GM12878 (cell line): Measurements from ENCODE around the gene VPS8. TPM values are rescaled to one million over a fixed set of nuclear protein-coding genes. Genes with fewer than 3 reads are reported as not detected.

Experiments used
- ATAC-seq: fragments of 200-7000 bp; cut with Tn5 transposase; 3 replicates; pipeline ENCODE4 v1.9.1; 2020; ENCODE audit warnings: mild to moderate bottlenecking, moderate library complexity
- BruUV-seq: library from RNA; stranded (reverse); fragments of 400-500 nt; replicated peaks from 2 replicates; lab custom pipeline; 2021; lab: Mats Ljungman, UMichigan
- CTCF ChIA-PET: fragments of 300-600 bp; sonication (Branson Sonifier 250); formaldehyde crosslinking; extraction: SDS; loops from one replicate; lab custom pipeline; 2021; ENCODE audit warnings: inconsistent platforms; lab: Yijun Ruan, JAX
- POLR2A ChIA-PET: fragments of 350-600 bp; formaldehyde crosslinking; extraction: SDS; loops from one replicate; lab custom pipeline; 2021; ENCODE audit warnings: inconsistent platforms; lab: Charles Lee
- RAD21 ChIA-PET: fragments of 300-600 bp; sonication (Branson Sonifier 250); formaldehyde crosslinking; loops from one replicate; lab custom pipeline; 2023; ENCODE audit warnings: antibody characterized with exemption; ENCODE audit not compliant: unreplicated experiment; lab: Charles Lee
- SMC1A ChIA-PET: fragments of 300-600 bp; sonication (Branson Sonifier 250); formaldehyde crosslinking; loops from one replicate; lab custom pipeline; 2023; ENCODE audit not compliant: unreplicated experiment, uncharacterized antibody; lab: Charles Lee
- DNase-seq: peaks from one replicate; pipeline ENCODE4 v3.0.0-alpha.2; 2011; ENCODE audit warnings: low read depth, low spot score
- FAIRE-seq: peaks from 3 replicates; lab custom pipeline; 2011; peaks lifted over from hg19 to GRCh38; lab: Jason Lieb, UNC
- H2AFZ ChIP-seq: 2 replicates; pipeline ENCODE4 v1.6.0; 2011; ENCODE audit warnings: low read depth, low read length, control low read depth; ENCODE audit not compliant: control insufficient read depth
- H3K27ac ChIP-seq: 2 replicates; pipeline ENCODE4 v1.5.1; 2011; ENCODE audit warnings: control low read depth; ENCODE audit not compliant: control insufficient read depth, insufficient read depth
- H3K27me3 ChIP-seq, 2 experiments: replicated peaks in 1 of 2; 2 replicates each; pipeline versions ENCODE4 v1.6.0 to v1.6.1; 2011; ENCODE audit warnings: low read length in 1 of 2; ENCODE audit not compliant: control insufficient read depth in 2 of 2, insufficient read depth in 2 of 2
- H3K36me3 ChIP-seq, 2 experiments: 2 replicates each; pipeline ENCODE4 v1.5.1; 2011; ENCODE audit warnings: low read length in 1 of 2; ENCODE audit not compliant: control insufficient read depth in 2 of 2, insufficient read depth in 2 of 2
- H3K4me1 ChIP-seq: 2 replicates; pipeline ENCODE4 v1.6.1; 2011; ENCODE audit warnings: mild to moderate bottlenecking, low read length, moderate library complexity, mixed read lengths; ENCODE audit not compliant: control insufficient read depth, insufficient read depth
- H3K4me2 ChIP-seq: 2 replicates; pipeline ENCODE4 v1.6.0; 2011; ENCODE audit warnings: control low read depth; ENCODE audit not compliant: control insufficient read depth, insufficient read depth
- H3K4me3 ChIP-seq: fragments of 200-600 bp; sonication (generic); 2 replicates; pipeline ENCODE4 v1.5.1; 2016
- H3K79me2 ChIP-seq: 2 replicates; pipeline ENCODE4 v1.6.0; 2011; ENCODE audit warnings: low read length; ENCODE audit not compliant: control insufficient read depth, insufficient read depth
- H3K9ac ChIP-seq: 2 replicates; pipeline ENCODE4 v1.8.0; 2011; ENCODE audit warnings: low read length, control low read depth, mixed read lengths; ENCODE audit not compliant: control insufficient read depth, insufficient read depth
- H3K9me3 ChIP-seq: replicated peaks from 3 replicates; pipeline ENCODE4 v1.5.1; 2011; ENCODE audit warnings: mild to moderate bottlenecking, low read length; ENCODE audit not compliant: control insufficient read depth, insufficient read depth
- H4K20me1 ChIP-seq: 2 replicates; pipeline ENCODE4 v1.6.0; 2011; ENCODE audit not compliant: control insufficient read depth, insufficient read depth
- ASH2L ChIP-seq: fragments of 300-600, 200-600 bp; sonication (generic); IDR thresholded peaks from 2 replicates; pipeline ENCODE4 v1.6.1; 2017; ENCODE audit warnings: low read depth, mild to moderate bottlenecking, borderline replicate concordance
- CHD2 ChIP-seq: IDR thresholded peaks from 2 replicates; pipeline ENCODE4 v1.6.1; 2011; ENCODE audit warnings: low read depth, low read length, improper control_type of control experiment, borderline replicate concordance
- CHD4 ChIP-seq: fragments of 200-600 bp; sonication (generic); IDR thresholded peaks from 2 replicates; pipeline ENCODE4 v1.6.1; 2016; ENCODE audit warnings: mild to moderate bottlenecking
- EP300 ChIP-seq, 2 experiments: fragments of 150-350 bp in 1 of 2; IDR thresholded peaks; 2 replicates each; pipeline ENCODE4 v1.6.1; 2011 to 2012; ENCODE audit warnings: low read depth in 2 of 2, low read length in 2 of 2, borderline replicate concordance in 1 of 2, improper control_type of control experiment in 1 of 2, inconsistent platforms in 1 of 2; ENCODE audit not compliant: control insufficient read depth in 1 of 2
- GATAD2B ChIP-seq: fragments of 450-650 bp; conservative IDR thresholded peaks from 2 replicates; pipeline ENCODE4 v1.6.1; 2017; ENCODE audit warnings: low read depth, mild to moderate bottlenecking, moderate library complexity
- JUND ChIP-seq: IDR thresholded peaks from 2 replicates; pipeline ENCODE4 v1.6.1; 2012; ENCODE audit warnings: low read depth, mild to moderate bottlenecking, low read length, improper control_type of control experiment, moderate library complexity
- RAD21 ChIP-seq: IDR thresholded peaks from 2 replicates; pipeline ENCODE4 v1.6.1; 2011; ENCODE audit warnings: mild to moderate bottlenecking, low read depth, low read length, moderate library complexity; ENCODE audit not compliant: insufficient read depth
- SIN3A ChIP-seq: IDR thresholded peaks from 2 replicates; pipeline ENCODE4 v1.6.1; 2012; ENCODE audit warnings: low read depth, low read length, improper control_type of control experiment
- SMC3 ChIP-seq: IDR thresholded peaks from 2 replicates; pipeline ENCODE4 v1.6.1; 2011; ENCODE audit warnings: low read length, improper control_type of control experiment, borderline replicate concordance
- SP1 ChIP-seq: IDR thresholded peaks from one replicate; pipeline ENCODE4 v1.6.1; 2011; ENCODE audit warnings: low read depth, low read length
- YBX1 ChIP-seq: fragments of 450-650 bp; IDR thresholded peaks from 2 replicates; pipeline ENCODE4 v1.6.1; 2016; ENCODE audit warnings: antibody characterized with exemption
- WGBS: methylation state at CpG from one replicate; pipeline ENCODE4 v1.1.6; 2016; ENCODE audit warnings: low lambda C conversion rate; ENCODE audit not compliant: insufficient replicate concordance, insufficient coverage; ENCODE audit errors: missing lambda C conversion rate; 5-methylcytosine and 5-hydroxymethylcytosine counted together
- in situ Hi-C: fragments of 300-500 bp; cut with MboI; formaldehyde crosslinking; loops from 9 replicates; pipeline ENCODE4 v1.14.3; 2018; ENCODE audit warnings: mixed read lengths
- intact Hi-C: fragments of 100-400 bp; cut with micrococcal nuclease; formaldehyde crosslinking; loops from one replicate; pipeline ENCODE4 v1.14.2; 2022; ENCODE audit not compliant: unreplicated experiment
- polyA plus RNA-seq, 11 experiments: library from polyadenylated mRNA; depleted of rRNA in 4 of 11; unstranded in 6 of 11; stranded (reverse) in 5 of 11; fragments of >200 nt; fragmentation: Nextera tagmentation in 4 of 11; fragmentation: Illumina TruSeq in 1 of 11; extraction: Ambion mirVana in 4 of 11; extraction: Trizol in 1 of 11; gene quantifications; 1 replicate in 1 of 11; 2 replicates in 10 of 11; pipeline versions ENCODE4 v1.2.1 to v1.2.3, GENCODE V29; 2011 to 2016; ENCODE audit warnings: inconsistent platforms in 2 of 11, missing spikeins in 2 of 11, low read depth in 1 of 11
- total RNA-seq, 4 experiments: library from RNA; depleted of rRNA in 3 of 4; stranded (reverse); fragments of >200 nt in 3 of 4; fragmentation: Illumina TruSeq in 1 of 4; extraction: Trizol in 1 of 4; gene quantifications; 2 replicates each; pipeline versions ENCODE4 v1.2.1 to v1.2.3, GENCODE V29; 2013 to 2021
- TF ChIP-seq, protein P1 (sequence below), 3 experiments: IDR thresholded peaks in 2 of 3; conservative IDR thresholded peaks in 1 of 3; 2 replicates each; pipeline ENCODE4 v1.5.1; 2011; ENCODE audit warnings: low read depth in 3 of 3, low read length in 3 of 3, mild to moderate bottlenecking in 3 of 3, control low read depth in 2 of 3, moderate library complexity in 2 of 3, inconsistent platforms in 1 of 3, mixed read lengths in 1 of 3; ENCODE audit not compliant: control insufficient read depth in 2 of 3, insufficient read depth in 1 of 3; ENCODE audit errors: extremely low read depth in 1 of 3
- TF ChIP-seq, protein P2 (sequence below): IDR thresholded peaks from 2 replicates; pipeline ENCODE4 v1.6.1; 2012; ENCODE audit warnings: low read depth, low read length, improper control_type of control experiment
- TF ChIP-seq, protein P3 (sequence below): IDR thresholded peaks from 2 replicates; pipeline ENCODE4 v1.6.1; 2012; ENCODE audit warnings: improper control_type of control experiment, low read depth, low read length; ENCODE audit not compliant: insufficient replicate concordance

VPS8 gene
- total and polyA plus RNA-seq, 10 of the 15 experiments (the other 5 are each of a cell fraction or from before 2014, with no cell fraction given): 8.9 to 34.7 (median 20.9) TPM

DNA sequence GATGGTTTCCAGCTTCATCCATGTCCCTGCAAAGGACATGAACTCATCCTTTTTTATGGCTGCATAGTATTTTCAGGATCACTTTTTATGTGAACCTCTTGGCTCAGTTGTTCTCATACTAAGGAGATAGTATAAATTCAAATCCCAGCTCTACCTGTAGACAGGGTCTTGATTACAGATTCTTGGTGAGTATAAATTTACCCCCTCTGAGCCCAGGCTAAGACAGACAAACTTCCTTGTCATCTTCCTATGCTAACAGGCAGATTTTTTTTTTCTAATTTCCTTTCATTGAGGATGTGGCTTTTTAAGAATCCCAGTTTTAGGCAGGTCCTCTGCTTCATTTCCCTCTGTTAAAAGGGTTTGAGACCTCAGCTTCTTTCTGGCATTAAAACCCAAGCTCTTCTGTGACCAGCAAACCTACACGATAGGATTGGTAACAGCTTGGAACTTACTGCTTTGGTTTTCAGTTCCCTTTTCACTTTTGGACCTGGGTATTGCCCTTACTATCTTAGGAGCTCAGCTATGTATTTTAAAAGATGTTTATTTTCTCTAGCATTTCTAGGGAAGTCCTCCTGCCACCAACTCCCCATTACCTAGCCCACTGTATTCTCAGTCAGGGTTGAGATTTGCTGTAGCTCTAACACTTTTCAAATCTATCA lies 72.5 kb downstream of the VPS8 start:
- Histone ChIP-seq H3K79me2 (no peaks in the 10 kb centered on the region), H3K4me3 (no peak overlapping the region), H2AFZ (no peak overlapping the region), H3K4me2 (peak overlapping the region; percentile 30; the same call in 1 of the 2 replicates), H3K36me3 (no peaks in the 10 kb centered on the region; a peak in 1 of 4 replicates), H3K9me3 (no peaks in the 10 kb centered on the region), H3K4me1 (peaks cover 9% of the 10 kb centered on the region), H3K27ac (peak overlapping the region; percentile 17; the same call in 1 of the 2 replicates), H3K27me3 (no peaks in the 10 kb centered on the region), H3K9ac (no peak overlapping the region), H4K20me1 (no peaks in the 10 kb centered on the region)
- FAIRE-seq (peak; percentile 82), ATAC-seq (peak; percentile 99), DNase-seq (peak; percentile 55)
- in situ Hi-C loops (no loop called here), intact Hi-C loops (no loop called here)
- ChIA-PET RAD21 (interaction anchor here (0.8 to 1.8 kb wide), 4 partner anchors 19 to 424 kb away, joined by 3 to 5 read pairs (median 4); no protein-coding TSS in a partner anchor), SMC1A (interaction anchor here (0.6 to 1.6 kb wide), 7 partner anchors 13 to 366 kb away, joined by 3 to 6 read pairs (median 3); no protein-coding TSS in a partner anchor), CTCF (interaction anchor here (0.7 to 1.9 kb wide), 10 partner anchors 9 to 423 kb away, joined by 3 to 8 read pairs (median 4); no protein-coding TSS in a partner anchor), POLR2A (no interaction called here)
- WGBS: 0% methylated on average over 1 of the region's 1 CpG
- BruUV-seq: no TSS peak
- TF ChIP-seq CHD4: no peak
- TF ChIP-seq, protein P1, sequence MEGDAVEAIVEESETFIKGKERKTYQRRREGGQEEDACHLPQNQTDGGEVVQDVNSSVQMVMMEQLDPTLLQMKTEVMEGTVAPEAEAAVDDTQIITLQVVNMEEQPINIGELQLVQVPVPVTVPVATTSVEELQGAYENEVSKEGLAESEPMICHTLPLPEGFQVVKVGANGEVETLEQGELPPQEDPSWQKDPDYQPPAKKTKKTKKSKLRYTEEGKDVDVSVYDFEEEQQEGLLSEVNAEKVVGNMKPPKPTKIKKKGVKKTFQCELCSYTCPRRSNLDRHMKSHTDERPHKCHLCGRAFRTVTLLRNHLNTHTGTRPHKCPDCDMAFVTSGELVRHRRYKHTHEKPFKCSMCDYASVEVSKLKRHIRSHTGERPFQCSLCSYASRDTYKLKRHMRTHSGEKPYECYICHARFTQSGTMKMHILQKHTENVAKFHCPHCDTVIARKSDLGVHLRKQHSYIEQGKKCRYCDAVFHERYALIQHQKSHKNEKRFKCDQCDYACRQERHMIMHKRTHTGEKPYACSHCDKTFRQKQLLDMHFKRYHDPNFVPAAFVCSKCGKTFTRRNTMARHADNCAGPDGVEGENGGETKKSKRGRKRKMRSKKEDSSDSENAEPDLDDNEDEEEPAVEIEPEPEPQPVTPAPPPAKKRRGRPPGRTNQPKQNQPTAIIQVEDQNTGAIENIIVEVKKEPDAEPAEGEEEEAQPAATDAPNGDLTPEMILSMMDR (IDR thresholded peaks at IDR 0.05 in 2 of 3, conservative IDR thresholded peaks at IDR 0.05 in 1 of 3; ENCODE audit: control insufficient read depth in 2 of 3, extremely low read depth in 1 of 3, insufficient read depth in 1 of 3, low read depth in 3 of 3, low read length in 3 of 3): no peak
- no peak for TF ChIP-seq SP1
- TF ChIP-seq YBX1: no peak
- no peak for TF ChIP-seq RAD21
- no peak for TF ChIP-seq EP300 (IDR thresholded peaks at IDR 0.05; ENCODE audit: borderline replicate concordance in 1 of 2, control insufficient read depth in 1 of 2, low read depth in 2 of 2, low read length in 2 of 2)
- TF ChIP-seq SIN3A: no peak
- TF ChIP-seq, protein P2, sequence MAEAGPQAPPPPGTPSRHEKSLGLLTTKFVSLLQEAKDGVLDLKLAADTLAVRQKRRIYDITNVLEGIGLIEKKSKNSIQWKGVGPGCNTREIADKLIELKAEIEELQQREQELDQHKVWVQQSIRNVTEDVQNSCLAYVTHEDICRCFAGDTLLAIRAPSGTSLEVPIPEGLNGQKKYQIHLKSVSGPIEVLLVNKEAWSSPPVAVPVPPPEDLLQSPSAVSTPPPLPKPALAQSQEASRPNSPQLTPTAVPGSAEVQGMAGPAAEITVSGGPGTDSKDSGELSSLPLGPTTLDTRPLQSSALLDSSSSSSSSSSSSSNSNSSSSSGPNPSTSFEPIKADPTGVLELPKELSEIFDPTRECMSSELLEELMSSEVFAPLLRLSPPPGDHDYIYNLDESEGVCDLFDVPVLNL: no peak
- TF ChIP-seq, protein P3, sequence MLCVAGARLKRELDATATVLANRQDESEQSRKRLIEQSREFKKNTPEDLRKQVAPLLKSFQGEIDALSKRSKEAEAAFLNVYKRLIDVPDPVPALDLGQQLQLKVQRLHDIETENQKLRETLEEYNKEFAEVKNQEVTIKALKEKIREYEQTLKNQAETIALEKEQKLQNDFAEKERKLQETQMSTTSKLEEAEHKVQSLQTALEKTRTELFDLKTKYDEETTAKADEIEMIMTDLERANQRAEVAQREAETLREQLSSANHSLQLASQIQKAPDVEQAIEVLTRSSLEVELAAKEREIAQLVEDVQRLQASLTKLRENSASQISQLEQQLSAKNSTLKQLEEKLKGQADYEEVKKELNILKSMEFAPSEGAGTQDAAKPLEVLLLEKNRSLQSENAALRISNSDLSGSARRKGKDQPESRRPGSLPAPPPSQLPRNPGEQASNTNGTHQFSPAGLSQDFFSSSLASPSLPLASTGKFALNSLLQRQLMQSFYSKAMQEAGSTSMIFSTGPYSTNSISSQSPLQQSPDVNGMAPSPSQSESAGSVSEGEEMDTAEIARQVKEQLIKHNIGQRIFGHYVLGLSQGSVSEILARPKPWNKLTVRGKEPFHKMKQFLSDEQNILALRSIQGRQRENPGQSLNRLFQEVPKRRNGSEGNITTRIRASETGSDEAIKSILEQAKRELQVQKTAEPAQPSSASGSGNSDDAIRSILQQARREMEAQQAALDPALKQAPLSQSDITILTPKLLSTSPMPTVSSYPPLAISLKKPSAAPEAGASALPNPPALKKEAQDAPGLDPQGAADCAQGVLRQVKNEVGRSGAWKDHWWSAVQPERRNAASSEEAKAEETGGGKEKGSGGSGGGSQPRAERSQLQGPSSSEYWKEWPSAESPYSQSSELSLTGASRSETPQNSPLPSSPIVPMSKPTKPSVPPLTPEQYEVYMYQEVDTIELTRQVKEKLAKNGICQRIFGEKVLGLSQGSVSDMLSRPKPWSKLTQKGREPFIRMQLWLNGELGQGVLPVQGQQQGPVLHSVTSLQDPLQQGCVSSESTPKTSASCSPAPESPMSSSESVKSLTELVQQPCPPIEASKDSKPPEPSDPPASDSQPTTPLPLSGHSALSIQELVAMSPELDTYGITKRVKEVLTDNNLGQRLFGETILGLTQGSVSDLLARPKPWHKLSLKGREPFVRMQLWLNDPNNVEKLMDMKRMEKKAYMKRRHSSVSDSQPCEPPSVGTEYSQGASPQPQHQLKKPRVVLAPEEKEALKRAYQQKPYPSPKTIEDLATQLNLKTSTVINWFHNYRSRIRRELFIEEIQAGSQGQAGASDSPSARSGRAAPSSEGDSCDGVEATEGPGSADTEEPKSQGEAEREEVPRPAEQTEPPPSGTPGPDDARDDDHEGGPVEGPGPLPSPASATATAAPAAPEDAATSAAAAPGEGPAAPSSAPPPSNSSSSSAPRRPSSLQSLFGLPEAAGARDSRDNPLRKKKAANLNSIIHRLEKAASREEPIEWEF: no peak
- TF ChIP-seq SMC3: no peak
- no peak for TF ChIP-seq JUND
- no peak for TF ChIP-seq ASH2L
- TF ChIP-seq CHD2: no peak
- no peak for TF ChIP-seq GATAD2B
